Measurements from ENCODE around the gene ST3GAL5.

ST3GAL5 gene

GRCh38 chr2:85793584-85793983 lies 95.2 kb downstream of the ST3GAL5 start:
- ChIA-PET CTCF (interaction anchor here (1.1 to 2.5 kb wide), 8 partner anchors 8 to 286 kb away, joined by 3 to 20 read pairs (median 8); no protein-coding TSS in a partner anchor), POLR2A (no interaction called here)
- H3K4me3 ChIP-seq (ENCODE audit: low read depth, low read length) = no peak overlapping the region
- no peak for TF ChIP-seq CTCF (IDR thresholded peaks at IDR 0.05; ENCODE audit: insufficient read depth, low read length, missing control alignments)
- DNase-seq (ENCODE audit: low read depth, low spot score) = no peak

GRCh38 chr2:85792783-85793441 lies 95.9 kb downstream of the ST3GAL5 start:
- POLR2A ChIA-PET = interaction anchor here (0.7 to 1.7 kb wide), 3 partner anchors 21 to 24 kb away, joined by 3 to 6 read pairs (median 3); no protein-coding TSS in a partner anchor
- no peak for DNase-seq (ENCODE audit: low read depth, low spot score)
- TF ChIP-seq CTCF (IDR thresholded peaks at IDR 0.05; ENCODE audit: insufficient read depth, low read length, missing control alignments) = no peak
- CTCF ChIA-PET = interaction anchor here (0.7 to 2.5 kb wide), 9 partner anchors 9 to 287 kb away, joined by 3 to 9 read pairs (median 6); no protein-coding TSS in a partner anchor
- H3K4me3 ChIP-seq (ENCODE audit: low read depth, low read length) = no peak overlapping the region

- ChIA-PET CTCF (interaction anchor here (0.7 to 2.5 kb wide), 8 partner anchors 11 to 288 kb away, joined by 3 to 9 read pairs (median 6); no protein-coding TSS in a partner anchor), POLR2A (interaction anchor here (1.1 to 1.7 kb wide), 2 partner anchors 20 to 22 kb away, joined by 3 to 6 read pairs; no protein-coding TSS in a partner anchor)
- no peak overlapping the region for H3K4me3 ChIP-seq (ENCODE audit: low read depth, low read length)
- DNase-seq (ENCODE audit: low read depth, low spot score) = no peak
- TF ChIP-seq CTCF (IDR thresholded peaks at IDR 0.05; ENCODE audit: insufficient read depth, low read length, missing control alignments) = no peak
These were observed 96.9 kb downstream of the ST3GAL5 start for GRCh38 chr2:85791704-85792565.

- TF ChIP-seq CTCF (IDR thresholded peaks at IDR 0.05; ENCODE audit: insufficient read depth, low read length, missing control alignments) = no peak
- H3K4me3 ChIP-seq (ENCODE audit: low read depth, low read length) = no peak overlapping the region
- no peak for DNase-seq (ENCODE audit: low read depth, low spot score)
- ChIA-PET CTCF (interaction anchor here (0.6 to 1.4 kb wide), 4 partner anchors 9 to 46 kb away, joined by 3 to 4 read pairs (median 4); no protein-coding TSS in a partner anchor), POLR2A (interaction anchor here (0.6 kb wide), 1 partner anchor 108 kb away, joined by 3 read pairs; no protein-coding TSS in a partner anchor)
These were observed 98.1 kb downstream of the ST3GAL5 start for GRCh38 chr2:85790499-85791188.

GRCh38 chr2:85790032-85790431 lies 98.8 kb downstream of the ST3GAL5 start:
- POLR2A ChIA-PET = no interaction called here
- no peak overlapping the region for H3K4me3 ChIP-seq (ENCODE audit: low read depth, low read length)
- CTCF ChIA-PET = interaction anchor here (0.6 to 1.4 kb wide), 5 partner anchors 10 to 45 kb away, joined by 3 to 4 read pairs (median 3); no protein-coding TSS in a partner anchor
- no peak for DNase-seq (ENCODE audit: low read depth, low spot score)
- no peak for TF ChIP-seq CTCF (IDR thresholded peaks at IDR 0.05; ENCODE audit: insufficient read depth, low read length, missing control alignments)

Data from AG04449 (cell line).